RWPE2 (cell line): ENCODE data around the gene TADA2A.
"Not testable (repeated sequence)": the region's sequence is repeated elsewhere in the genome, so short reads cannot be mapped to it uniquely, and the experiment has no call there.

Experiments used
- ATAC-seq: fragments of 200-7000 bp; cut with Tn5 transposase; 3 replicates; pipeline ENCODE4 v1.9.1; 2021; ENCODE audit warnings: low read depth
- DNase-seq: peaks from one replicate; pipeline ENCODE4 v3.0.0-alpha.2; 2020; ENCODE audit warnings: low spot score
- H3K27ac ChIP-seq: fragments of 450-650 bp; 2 replicates; pipeline ENCODE4 v1.5.1; 2017; ENCODE audit warnings: mild to moderate bottlenecking; ENCODE audit not compliant: poor library complexity, severe bottlenecking
- H3K27me3 ChIP-seq: fragments of 250-450 bp; sonication (Bioruptor Pico); 2 replicates; pipeline ENCODE4 v1.5.1; 2021; ENCODE audit warnings: mild to moderate bottlenecking, moderate library complexity; ENCODE audit not compliant: insufficient read depth, poor library complexity, severe bottlenecking
- H3K36me3 ChIP-seq: fragments of 250-450 bp; sonication (Bioruptor Pico); 2 replicates; pipeline ENCODE4 v1.5.1; 2020; ENCODE audit warnings: low read depth, mild to moderate bottlenecking, moderate library complexity
- H3K4me1 ChIP-seq: fragments of 250-450 bp; sonication (Bioruptor Pico); 2 replicates; pipeline ENCODE4 v1.5.1; 2021; ENCODE audit warnings: mild to moderate bottlenecking, moderate library complexity; ENCODE audit not compliant: insufficient read depth, poor library complexity, severe bottlenecking
- H3K4me3 ChIP-seq: fragments of 250-450 bp; sonication (Bioruptor Pico); 2 replicates; pipeline ENCODE4 v1.5.1; 2021; ENCODE audit warnings: mild to moderate bottlenecking, moderate library complexity; ENCODE audit not compliant: severe bottlenecking
- H3K9me3 ChIP-seq: fragments of 250-450 bp; sonication (Bioruptor Pico); 2 replicates; pipeline ENCODE4 v1.5.1; 2021; ENCODE audit warnings: mild to moderate bottlenecking, moderate library complexity; ENCODE audit not compliant: severe bottlenecking
- CTCF ChIP-seq: fragments of 450-650 bp; IDR thresholded peaks from one replicate; pipeline ENCODE4 v1.5.1; 2017; ENCODE audit warnings: mild to moderate bottlenecking, moderate library complexity; ENCODE audit not compliant: poor library complexity, severe bottlenecking

Gene TADA2A

GRCh38 chr17:37446027-37446426, 39.3 kb downstream of the TADA2A start:
- Histone ChIP-seq H3K4me3 (no peak overlapping the region), H3K27me3 (no peaks in the 10 kb centered on the region), H3K27ac (peak overlapping the region; percentile 54), H3K36me3 (peaks cover 43% of the 10 kb centered on the region), H3K4me1 (peaks cover 33% of the 10 kb centered on the region), H3K9me3 (no peaks in the 10 kb centered on the region)
- no peak for TF ChIP-seq CTCF
- peak; percentile 41; the same call in 1 of the 3 replicates for ATAC-seq
- DNase-seq, result no peak

GRCh38 chr17:37447641-37448040, 41.0 kb downstream of the TADA2A start:
- peaks cover 33% of the 10 kb centered on the region for H3K4me1 ChIP-seq
- H3K4me3 ChIP-seq, result no peak overlapping the region
- H3K9me3 ChIP-seq, result no peaks in the 10 kb centered on the region
- TF ChIP-seq CTCF, result no peak
- H3K27ac ChIP-seq, result peak overlapping the region; percentile 54
- ATAC-seq (peak; percentile 67; the same call in 2 of the 3 replicates), DNase-seq (no peak)
- H3K27me3 ChIP-seq, result no peaks in the 10 kb centered on the region
- H3K36me3 ChIP-seq, result peaks cover 46% of the 10 kb centered on the region

GRCh38 chr17:37450112-37450511, 43.4 kb downstream of the TADA2A start:
- no peaks in the 10 kb centered on the region for H3K27me3 ChIP-seq
- no peak overlapping the region for H3K4me3 ChIP-seq
- peak overlapping the region; percentile 54 for H3K27ac ChIP-seq
- peaks cover 35% of the 10 kb centered on the region for H3K36me3 ChIP-seq
- ATAC-seq, result peak; percentile 81
- no peak for DNase-seq
- H3K4me1 ChIP-seq, result peaks cover 40% of the 10 kb centered on the region
- no peaks in the 10 kb centered on the region for H3K9me3 ChIP-seq
- no peak for TF ChIP-seq CTCF

- not testable (repeated sequence) for H3K4me3 ChIP-seq, DNase-seq, H3K27me3 ChIP-seq, H3K9me3 ChIP-seq, H3K27ac ChIP-seq, H3K4me1 ChIP-seq, ATAC-seq
- peaks cover 37% of the 10 kb centered on the region for H3K36me3 ChIP-seq
Observed at GRCh38 chr17:37457801-37458200, 51.1 kb downstream of the TADA2A start.

- Histone ChIP-seq H3K27me3 (no peaks in the 10 kb centered on the region), H3K9me3 (no peaks in the 10 kb centered on the region), H3K4me1 (no peaks in the 10 kb centered on the region), H3K27ac (no peak overlapping the region), H3K36me3 (peaks cover 33% of the 10 kb centered on the region), H3K4me3 (no peak overlapping the region)
- ATAC-seq, result peak; percentile 48; the same call in 2 of the 3 replicates
- TF ChIP-seq CTCF, result no peak
- no peak for DNase-seq
Observed at GRCh38 chr17:37458805-37459204, 52.1 kb downstream of the TADA2A start.
